HepG2 (cell line): ENCODE data around the gene SLCO2A1. TPM values are rescaled to one million over a fixed set of nuclear protein-coding genes. Genes with fewer than 3 reads are reported as not detected.

ENCODE experiments used
- ATAC-seq: fragments of 200-7000 bp; cut with Tn5 transposase; 3 replicates; pipeline ENCODE4 v1.9.1; 2020; ENCODE audit warnings: mild to moderate bottlenecking, moderate library complexity
- BruUV-seq: library from RNA; stranded (reverse); fragments of 400-500 nt; replicated peaks from 2 replicates; lab custom pipeline; 2021; lab: Mats Ljungman, UMichigan
- CTCF ChIA-PET: fragments of 300-600 bp; formaldehyde crosslinking; extraction: SDS; loops from one replicate; lab custom pipeline; 2021; ENCODE audit warnings: low total read pairs, inconsistent platforms, low intra/inter-chr PET ratio; lab: Yijun Ruan, JAX
- POLR2A ChIA-PET: fragments of 350-600 bp; sonication (Branson Sonifier 250); formaldehyde crosslinking; loops from one replicate; lab custom pipeline; 2020; ENCODE audit warnings: antibody characterized with exemption, inconsistent platforms; lab: Yijun Ruan, JAX
- DNase-seq: peaks from one replicate; pipeline ENCODE4 v3.0.0-alpha.2; 2015; ENCODE audit warnings: low spot score
- FAIRE-seq: peaks from 3 replicates; lab custom pipeline; 2011; peaks lifted over from hg19 to GRCh38; lab: Jason Lieb, UNC
- H2AFZ ChIP-seq: one replicate; pipeline ENCODE4 v1.6.1; 2011; ENCODE audit warnings: low read length, inconsistent platforms
- H3K27ac ChIP-seq: fragments of 300-600 bp; 3 replicates; pipeline ENCODE4 v1.8.0; 2011; ENCODE audit warnings: mixed run types, mild to moderate bottlenecking, mixed read lengths, low read length, inconsistent platforms; ENCODE audit not compliant: insufficient read depth; ENCODE audit errors: extremely low read length
- H3K27me3 ChIP-seq, 2 experiments: fragments of 200-600 bp in 1 of 2; 2 replicates in 1 of 2; 3 replicates in 1 of 2; pipeline versions ENCODE4 v1.6.0 to v1.8.0; 2011; ENCODE audit warnings: low read length in 2 of 2, mild to moderate bottlenecking in 2 of 2, moderate library complexity in 2 of 2, inconsistent platforms in 1 of 2; ENCODE audit not compliant: insufficient read depth in 2 of 2, control insufficient read depth in 1 of 2
- H3K36me3 ChIP-seq, 2 experiments: fragments of 200-600 bp in 1 of 2; replicated peaks in 1 of 2; 2 replicates in 1 of 2; 3 replicates in 1 of 2; pipeline versions ENCODE4 v1.5.1 to v1.8.0; 2011; ENCODE audit warnings: low read length in 2 of 2, inconsistent platforms in 1 of 2; ENCODE audit not compliant: insufficient read depth in 2 of 2, control insufficient read depth in 1 of 2
- H3K4me1 ChIP-seq: 2 replicates; pipeline ENCODE4 v1.5.1; 2012; ENCODE audit warnings: low read length, inconsistent platforms; ENCODE audit not compliant: insufficient read depth
- H3K4me2 ChIP-seq: 2 replicates; pipeline ENCODE4 v1.6.0; 2011; ENCODE audit warnings: low read depth, low read length, inconsistent platforms
- H3K4me3 ChIP-seq, 3 experiments: fragments of 200-600 bp in 1 of 3; sonication (generic), shearing (Covaris generic) in 1 of 3; replicated peaks in 1 of 3; 2 replicates each; pipeline ENCODE4 v1.5.1; 2011 to 2016; ENCODE audit warnings: low read length in 3 of 3, inconsistent platforms in 2 of 3, low read depth in 2 of 3, mild to moderate bottlenecking in 2 of 3, control low read depth in 1 of 3, mixed read lengths in 1 of 3; ENCODE audit not compliant: insufficient read depth in 1 of 3
- H3K79me2 ChIP-seq: one replicate; pipeline ENCODE4 v1.6.1; 2011; ENCODE audit warnings: low read length, inconsistent platforms; ENCODE audit not compliant: insufficient read depth
- H3K9ac ChIP-seq: 2 replicates; pipeline ENCODE4 v1.6.0; 2011; ENCODE audit warnings: mild to moderate bottlenecking, low read depth, low read length, inconsistent platforms; ENCODE audit not compliant: insufficient read depth
- H3K9me3 ChIP-seq: 2 replicates; pipeline ENCODE4 v1.5.1; 2012; ENCODE audit warnings: mild to moderate bottlenecking, low read length
- H4K20me1 ChIP-seq: 2 replicates; pipeline ENCODE4 v1.6.0; 2011; ENCODE audit warnings: inconsistent platforms, mild to moderate bottlenecking, low read length, moderate library complexity; ENCODE audit not compliant: insufficient read depth
- ATRX ChIP-seq: sonication (generic); formaldehyde crosslinking; IDR thresholded peaks from 2 replicates; pipeline ENCODE4 v1.4.0; 2020; ENCODE audit warnings: missing genetic modification reagents, borderline replicate concordance
- DMAP1 ChIP-seq: IDR thresholded peaks from 2 replicates; pipeline ENCODE4 v1.6.1; 2016
- FOXP1 ChIP-seq, 2 experiments: fragments of 450-650 bp in 1 of 2; IDR thresholded peaks; 2 replicates each; pipeline ENCODE4 v1.6.1; 2017 to 2018; ENCODE audit warnings: antibody characterized with exemption in 1 of 2
- HMG20A ChIP-seq: IDR thresholded peaks from 2 replicates; pipeline ENCODE4 v1.6.1; 2016; ENCODE audit warnings: borderline replicate concordance
- HMGA1 ChIP-seq: sonication (generic); formaldehyde crosslinking; conservative IDR thresholded peaks from 2 replicates; pipeline ENCODE4 v1.4.0; 2020; ENCODE audit warnings: missing genetic modification reagents
- JUNB ChIP-seq: sonication (generic); formaldehyde crosslinking; IDR thresholded peaks from 2 replicates; pipeline ENCODE4 v1.8.0; 2022; ENCODE audit warnings: missing genetic modification reagents, mild to moderate bottlenecking, borderline replicate concordance
- NR2F6 ChIP-seq, 2 experiments: IDR thresholded peaks; 2 replicates each; pipeline ENCODE4 v1.6.1; 2016; ENCODE audit warnings: antibody characterized with exemption in 1 of 2, mild to moderate bottlenecking in 1 of 2
- PITX1 ChIP-seq: sonication (generic); formaldehyde crosslinking; IDR thresholded peaks from 2 replicates; pipeline ENCODE4 v1.5.1; 2020; ENCODE audit warnings: mild to moderate bottlenecking, missing genetic modification reagents
- PRMT3 ChIP-seq: sonication (generic); formaldehyde crosslinking; IDR thresholded peaks from 2 replicates; pipeline ENCODE4 v1.8.1; 2022; ENCODE audit warnings: low read depth, mild to moderate bottlenecking, moderate library complexity, missing genetic modification reagents, borderline replicate concordance
- REXO4 ChIP-seq: sonication (generic); formaldehyde crosslinking; IDR thresholded peaks from 2 replicates; pipeline ENCODE4 v1.8.0; 2022; ENCODE audit warnings: missing genetic modification reagents, mild to moderate bottlenecking, borderline replicate concordance
- ZFX ChIP-seq: sonication (generic); formaldehyde crosslinking; IDR thresholded peaks from 2 replicates; pipeline ENCODE4 v1.4.0; 2020; ENCODE audit warnings: mild to moderate bottlenecking, low read depth, missing genetic modification reagents, moderate library complexity
- ZNF124 ChIP-seq: sonication (generic); formaldehyde crosslinking; IDR thresholded peaks from 2 replicates; pipeline ENCODE4 v1.4.0; 2020; ENCODE audit warnings: missing genetic modification reagents
- ZNF432 ChIP-seq: sonication (generic); formaldehyde crosslinking; IDR thresholded peaks from 2 replicates; pipeline ENCODE4 v1.5.0; 2020; ENCODE audit warnings: missing genetic modification reagents, mild to moderate bottlenecking, borderline replicate concordance
- WGBS: methylation state at CpG from one replicate; pipeline ENCODE4 v1.1.6; 2017; ENCODE audit warnings: low lambda C conversion rate; 5-methylcytosine and 5-hydroxymethylcytosine counted together
- in situ Hi-C: cut with HindIII; loops from 2 replicates; pipeline ENCODE4 v1.10.0; 2017; ENCODE audit warnings: low pct_unique_long_range_greater_than_20kb; ENCODE audit not compliant: extremely low pct_ligation_motif_present
- intact Hi-C: fragments of 100-400 bp; cut with micrococcal nuclease; formaldehyde crosslinking; loops from one replicate; pipeline ENCODE4 v1.10.0; 2022; ENCODE audit not compliant: unreplicated experiment
- polyA plus RNA-seq, 8 experiments: library from polyadenylated mRNA; depleted of rRNA in 3 of 8; stranded (reverse) in 7 of 8; unstranded in 1 of 8; fragments of >200 nt; fragmentation: Illumina TruSeq in 4 of 8; extraction: Trizol in 4 of 8; gene quantifications; 2 replicates each; pipeline versions ENCODE4 v1.2.1 to v1.2.3, GENCODE V29; 2011 to 2016; ENCODE audit warnings: low read depth in 4 of 8, missing spikeins in 1 of 8, mixed read lengths in 1 of 8; ENCODE audit not compliant: insufficient read depth in 1 of 8
- total RNA-seq, 5 experiments: library from RNA; depleted of rRNA; stranded (reverse); fragments of >200 nt; fragmentation: Illumina TruSeq; extraction: Trizol; gene quantifications; 2 replicates each; pipeline ENCODE4 v1.2.3, GENCODE V29; 2016; ENCODE audit warnings: low read depth in 1 of 5
- TF ChIP-seq, protein P1 (sequence below): sonication (generic); formaldehyde crosslinking; IDR thresholded peaks from 2 replicates; pipeline ENCODE4 v1.5.0; 2020; ENCODE audit warnings: mild to moderate bottlenecking, missing genetic modification reagents

SLCO2A1 gene
- total and polyA plus RNA-seq, 2 of the 13 experiments (the other 11 are each of a cell fraction or from before 2014, with no cell fraction given), result 0.04 TPM; not detected in 1

DNA sequence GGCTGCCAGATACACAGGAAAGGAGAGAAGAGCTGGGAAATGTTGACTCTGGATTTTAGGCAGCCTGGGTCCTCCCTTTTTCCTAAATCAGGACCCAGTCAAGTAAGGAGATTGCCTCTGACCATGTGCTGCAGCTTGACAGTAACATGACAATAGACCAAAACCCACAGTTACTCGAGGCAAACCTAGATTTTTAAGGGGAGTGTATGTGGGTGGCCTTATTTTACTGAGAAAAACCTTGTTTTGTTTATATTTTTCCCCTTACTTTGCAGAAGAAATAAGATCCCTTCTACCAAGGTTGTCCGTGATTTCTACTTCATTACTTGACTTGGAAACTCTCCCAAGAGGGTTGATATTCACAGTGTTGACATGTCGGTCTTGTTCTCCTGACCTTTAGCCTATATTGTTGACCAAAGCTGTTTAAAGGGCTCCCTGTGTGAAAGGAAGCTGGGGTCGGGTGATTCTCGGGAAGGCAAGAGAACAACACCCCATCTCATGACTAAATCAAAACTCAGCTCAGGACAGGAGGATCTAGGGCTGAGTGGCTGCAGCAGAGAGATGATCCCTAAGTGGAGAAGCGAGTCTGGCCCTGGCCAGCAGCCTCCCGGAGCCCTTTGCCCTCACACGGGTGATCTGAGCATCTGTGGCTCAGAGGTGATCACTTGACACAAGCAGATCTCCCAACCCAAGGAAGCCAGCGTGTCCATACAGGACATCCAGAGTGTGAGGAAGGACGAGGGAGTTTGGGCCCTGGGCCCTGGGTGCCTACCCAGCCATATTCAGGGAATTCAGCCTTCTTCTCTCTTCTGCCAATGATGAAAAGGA, 31.0 kb upstream of the SLCO2A1 start (continued):
- no peak for TF ChIP-seq HMGA1

DNA sequence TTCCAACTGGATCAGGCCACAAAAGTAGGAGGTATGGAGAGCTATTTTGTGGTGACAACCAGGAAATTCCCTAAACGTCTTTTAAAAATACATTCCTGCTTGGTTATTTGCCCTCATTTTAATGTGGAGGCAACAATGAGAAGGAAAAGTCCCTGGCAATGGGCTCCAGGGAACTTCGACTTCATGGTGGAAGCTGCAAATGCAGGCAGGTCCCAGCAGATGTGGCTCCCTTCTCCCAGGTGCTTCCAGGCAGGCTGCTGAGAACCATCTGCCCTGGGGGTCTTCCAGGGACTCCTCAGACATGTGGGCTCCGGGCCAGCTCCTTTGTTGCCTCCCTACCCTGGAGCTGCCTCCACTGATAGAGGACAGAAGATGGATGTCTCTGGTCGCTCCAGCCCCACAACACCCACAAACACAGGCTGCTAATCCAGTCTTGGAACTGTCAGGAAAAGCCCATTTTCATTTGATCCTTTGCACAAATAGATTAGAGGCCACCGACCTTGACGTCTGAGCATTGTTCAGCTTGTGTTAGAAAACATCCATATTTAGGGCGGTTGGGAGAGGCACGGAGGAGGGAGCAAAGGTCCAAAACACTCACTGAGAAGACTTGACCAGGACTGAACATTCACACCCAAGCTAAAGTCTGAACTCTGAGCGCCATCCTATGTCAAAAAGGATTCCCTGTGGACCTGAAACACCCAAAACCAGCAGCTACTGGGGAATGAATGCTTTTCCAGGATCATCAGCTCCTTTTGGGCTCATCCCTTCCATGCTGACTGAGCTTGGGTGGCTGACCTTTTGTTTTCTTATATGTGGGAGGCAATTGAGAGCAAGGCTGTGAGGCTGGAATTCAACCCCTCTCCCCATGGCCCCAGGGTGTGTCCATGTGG, 30.2 kb upstream of the SLCO2A1 start:
- Histone ChIP-seq H2AFZ (no peak overlapping the region), H3K27me3 (no peaks in the 10 kb centered on the region; a peak in 3 of 5 replicates), H3K4me1 (peaks cover 59% of the 10 kb centered on the region), H3K36me3 (no peaks in the 10 kb centered on the region), H3K4me2 (peak overlapping the region; percentile 72), H3K9me3 (no peaks in the 10 kb centered on the region), H3K9ac (no peak overlapping the region), H3K79me2 (no peaks in the 10 kb centered on the region), H3K4me3 (peak overlapping the region in 1 of 3 experiments; percentile 15; a peak in 1 of 6 replicates), H3K27ac (peak overlapping the region; percentile 31), H4K20me1 (no peaks in the 10 kb centered on the region)
- POLR2A ChIA-PET, result interaction anchor here (0.7 kb wide), 1 partner anchor 84 kb away, joined by 3 read pairs; no protein-coding TSS in a partner anchor
- ATAC-seq (peak; percentile 75), FAIRE-seq (peak; percentile 84), DNase-seq (peak; percentile 74)
- intact Hi-C loops (no loop called here), in situ Hi-C loops (no loop called here)
- no TSS peak for BruUV-seq
- CTCF ChIA-PET, result no interaction called here
- 0% methylated on average over 7 of the region's 9 CpGs for WGBS
- TF ChIP-seq JUNB (CRISPR knock-in tag) (no peak), NR2F6 (IDR thresholded peaks at IDR 0.05) (peak; percentile 70; the same call in 1 of the 2 replicates), NR2F6 (CRISPR knock-in tag; IDR thresholded peaks at IDR 0.05) (peak; percentile 58), REXO4 (CRISPR knock-in tag) (no peak), ZNF124 (CRISPR knock-in tag) (no peak), ZNF432 (no peak), PRMT3 (CRISPR knock-in tag) (no peak), DMAP1 (CRISPR knock-in tag) (no peak), HMG20A (CRISPR knock-in tag) (no peak), PITX1 (CRISPR knock-in tag) (peak; percentile 78), ATRX (CRISPR knock-in tag) (no peak), ZFX (CRISPR knock-in tag) (peak; percentile 30; the same call in 1 of the 2 replicates), FOXP1 (IDR thresholded peaks at IDR 0.05) (no peak), FOXP1 (CRISPR knock-in tag; IDR thresholded peaks at IDR 0.05) (peak; percentile 53; the same call in 1 of the 2 replicates)
- TF ChIP-seq, protein P1, sequence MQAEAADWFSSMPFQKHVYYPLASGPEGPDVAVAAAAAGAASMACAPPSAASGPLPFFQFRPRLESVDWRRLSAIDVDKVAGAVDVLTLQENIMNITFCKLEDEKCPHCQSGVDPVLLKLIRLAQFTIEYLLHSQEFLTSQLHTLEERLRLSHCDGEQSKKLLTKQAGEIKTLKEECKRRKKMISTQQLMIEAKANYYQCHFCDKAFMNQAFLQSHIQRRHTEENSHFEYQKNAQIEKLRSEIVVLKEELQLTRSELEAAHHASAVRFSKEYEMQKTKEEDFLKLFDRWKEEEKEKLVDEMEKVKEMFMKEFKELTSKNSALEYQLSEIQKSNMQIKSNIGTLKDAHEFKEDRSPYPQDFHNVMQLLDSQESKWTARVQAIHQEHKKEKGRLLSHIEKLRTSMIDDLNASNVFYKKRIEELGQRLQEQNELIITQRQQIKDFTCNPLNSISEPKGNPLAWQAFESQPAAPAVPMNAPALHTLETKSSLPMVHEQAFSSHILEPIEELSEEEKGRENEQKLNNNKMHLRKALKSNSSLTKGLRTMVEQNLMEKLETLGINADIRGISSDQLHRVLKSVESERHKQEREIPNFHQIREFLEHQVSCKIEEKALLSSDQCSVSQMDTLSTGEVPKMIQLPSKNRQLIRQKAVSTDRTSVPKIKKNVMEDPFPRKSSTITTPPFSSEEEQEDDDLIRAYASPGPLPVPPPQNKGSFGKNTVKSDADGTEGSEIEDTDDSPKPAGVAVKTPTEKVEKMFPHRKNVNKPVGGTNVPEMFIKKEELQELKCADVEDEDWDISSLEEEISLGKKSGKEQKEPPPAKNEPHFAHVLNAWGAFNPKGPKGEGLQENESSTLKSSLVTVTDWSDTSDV, result no peak
